Stromal cell of bone marrow (primary cell): Measurements from ENCODE around the gene TMED7.

Source experiments
- DNase-seq: peaks from one replicate; pipeline ENCODE4 v3.0.0-alpha.2; 2012; ENCODE audit warnings: low read depth

The TMED7 gene

GRCh38 chr5:115580941-115581340 lies 44.9 kb downstream of the TMED7 start:
- DNase-seq = no peak

- DNase-seq = peak; percentile 28
Measured at GRCh38 chr5:115579747-115580173, 46.1 kb downstream of the TMED7 start.

GRCh38 chr5:115579216-115579615 lies 46.6 kb downstream of the TMED7 start:
- no peak for DNase-seq

- DNase-seq = no peak
Measured at GRCh38 chr5:115578657-115579056, 47.2 kb downstream of the TMED7 start.

- DNase-seq = no peak
Measured at GRCh38 chr5:115577741-115578140, 48.1 kb downstream of the TMED7 start.

- no peak for DNase-seq
Measured at GRCh38 chr5:115577329-115577728, 48.5 kb downstream of the TMED7 start.

GRCh38 chr5:115575167-115576070 lies 50.4 kb downstream of the TMED7 start:
- DNase-seq = no peak

GRCh38 chr5:115573133-115573532 lies 52.7 kb downstream of the TMED7 start:
- DNase-seq = peak; percentile 12

- no peak for DNase-seq
Measured at GRCh38 chr5:115571441-115571878, 54.4 kb downstream of the TMED7 start.

GRCh38 chr5:115568668-115569067 lies 57.2 kb downstream of the TMED7 start:
- no peak for DNase-seq

GRCh38 chr5:115565233-115565632 lies 60.6 kb downstream of the TMED7 start:
- DNase-seq = no peak
